Measurements from ENCODE around the gene IGF2BP2. TPM values are rescaled to one million over a fixed set of nuclear protein-coding genes. Genes with fewer than 3 reads are reported as not detected.

Gene IGF2BP2
- 87.0 TPM for polyA plus RNA-seq (2013, experiment 1 of 2)
- polyA plus RNA-seq (2013, experiment 2 of 2) = 107 TPM

- Histone ChIP-seq H3K36me3 (ENCODE audit: insufficient read depth, low read length) (peaks cover 34% of the 10 kb centered on the region), H3K4me3 (ENCODE audit: low read length) (peak within 1 kb of the TSS; percentile 95), H3K27ac (ENCODE audit: low read depth, low read length) (peak within 1 kb of the TSS; percentile 95), H3K27me3 (ENCODE audit: insufficient read depth, low read length) (no peaks in the 10 kb centered on the region), H3K9ac (ENCODE audit: low read depth, low read length) (peak within 1 kb of the TSS; percentile 97), H3K4me1 (ENCODE audit: insufficient read depth, low read length) (peaks cover 30% of the 10 kb centered on the region), H3K9me3 (ENCODE audit: insufficient read depth, low read depth, low read length) (peaks cover 21% of the 10 kb centered on the region)
- under 1% methylated on average over 88 of the region's 96 CpGs for WGBS
These were observed at the start of gene IGF2BP2 for GRCh38 chr3:185825006-185825638. Gene IGF2BP2, minus strand, starts transcription at chr3:185825042. Its CDS starts 82 bp downstream, at chr3:185824960.

- Histone ChIP-seq H3K4me1 (ENCODE audit: insufficient read depth, low read length) (peaks cover 4% of the 10 kb centered on the region; the same call in 1 of the 2 replicates), H3K27me3 (ENCODE audit: insufficient read depth, low read length) (no peaks in the 10 kb centered on the region), H3K36me3 (ENCODE audit: insufficient read depth, low read length) (no peaks in the 10 kb centered on the region), H3K27ac (ENCODE audit: low read depth, low read length) (no peak overlapping the region), H3K9me3 (ENCODE audit: insufficient read depth, low read depth, low read length) (no peaks in the 10 kb centered on the region), H3K9ac (ENCODE audit: low read depth, low read length) (no peak overlapping the region), H3K4me3 (ENCODE audit: low read length) (no peak overlapping the region)
- 81% methylated on average over 9 of the region's 9 CpGs for WGBS
These were observed 49.3 kb upstream of the IGF2BP2 start for GRCh38 chr3:185874119-185874518.

GRCh38 chr3:185867650-185868049 is 42.8 kb upstream of the IGF2BP2 start:
- Histone ChIP-seq H3K27me3 (ENCODE audit: insufficient read depth, low read length) (no peaks in the 10 kb centered on the region), H3K9me3 (ENCODE audit: insufficient read depth, low read depth, low read length) (no peaks in the 10 kb centered on the region), H3K4me3 (ENCODE audit: low read length) (no peak overlapping the region), H3K4me1 (ENCODE audit: insufficient read depth, low read length) (peaks cover 9% of the 10 kb centered on the region), H3K36me3 (ENCODE audit: insufficient read depth, low read length) (no peaks in the 10 kb centered on the region), H3K9ac (ENCODE audit: low read depth, low read length) (no peak overlapping the region), H3K27ac (ENCODE audit: low read depth, low read length) (no peak overlapping the region)
- WGBS = 100% methylated on average over 2 of the region's 2 CpGs

GRCh38 chr3:185866995-185867394 is 42.2 kb upstream of the IGF2BP2 start:
- Histone ChIP-seq H3K9me3 (ENCODE audit: insufficient read depth, low read depth, low read length) (no peaks in the 10 kb centered on the region), H3K4me3 (ENCODE audit: low read length) (no peak overlapping the region), H3K4me1 (ENCODE audit: insufficient read depth, low read length) (peaks cover 9% of the 10 kb centered on the region), H3K36me3 (ENCODE audit: insufficient read depth, low read length) (no peaks in the 10 kb centered on the region), H3K9ac (ENCODE audit: low read depth, low read length) (no peak overlapping the region), H3K27ac (ENCODE audit: low read depth, low read length) (no peak overlapping the region), H3K27me3 (ENCODE audit: insufficient read depth, low read length) (no peaks in the 10 kb centered on the region)

- H3K27ac ChIP-seq (ENCODE audit: low read depth, low read length) = no peak overlapping the region
- WGBS = 100% methylated on average over 1 of the region's 1 CpG
- no peak overlapping the region for H3K9ac ChIP-seq (ENCODE audit: low read depth, low read length)
- no peaks in the 10 kb centered on the region for H3K36me3 ChIP-seq (ENCODE audit: insufficient read depth, low read length)
- H3K27me3 ChIP-seq (ENCODE audit: insufficient read depth, low read length) = no peaks in the 10 kb centered on the region
- H3K9me3 ChIP-seq (ENCODE audit: insufficient read depth, low read depth, low read length) = no peaks in the 10 kb centered on the region
- H3K4me1 ChIP-seq (ENCODE audit: insufficient read depth, low read length) = peaks cover 9% of the 10 kb centered on the region
- H3K4me3 ChIP-seq (ENCODE audit: low read length) = no peak overlapping the region
These were observed 41.7 kb upstream of the IGF2BP2 start for GRCh38 chr3:185866555-185866954.

- H3K9me3 ChIP-seq (ENCODE audit: insufficient read depth, low read depth, low read length) = no peaks in the 10 kb centered on the region
- H3K4me3 ChIP-seq (ENCODE audit: low read length) = no peak overlapping the region
- WGBS = 55% methylated on average over 1 of the region's 1 CpG
- no peaks in the 10 kb centered on the region for H3K36me3 ChIP-seq (ENCODE audit: insufficient read depth, low read length)
- no peak overlapping the region for H3K9ac ChIP-seq (ENCODE audit: low read depth, low read length)
- peaks cover 9% of the 10 kb centered on the region for H3K4me1 ChIP-seq (ENCODE audit: insufficient read depth, low read length)
- H3K27me3 ChIP-seq (ENCODE audit: insufficient read depth, low read length) = no peaks in the 10 kb centered on the region
- no peak overlapping the region for H3K27ac ChIP-seq (ENCODE audit: low read depth, low read length)
These were observed 40.4 kb upstream of the IGF2BP2 start for GRCh38 chr3:185865247-185865646.

GRCh38 chr3:185864767-185865166 is 39.9 kb upstream of the IGF2BP2 start:
- 94% methylated on average over 3 of the region's 3 CpGs for WGBS
- Histone ChIP-seq H3K4me1 (ENCODE audit: insufficient read depth, low read length) (peaks cover 9% of the 10 kb centered on the region), H3K27me3 (ENCODE audit: insufficient read depth, low read length) (no peaks in the 10 kb centered on the region), H3K9ac (ENCODE audit: low read depth, low read length) (no peak overlapping the region), H3K27ac (ENCODE audit: low read depth, low read length) (no peak overlapping the region), H3K36me3 (ENCODE audit: insufficient read depth, low read length) (no peaks in the 10 kb centered on the region), H3K4me3 (ENCODE audit: low read length) (no peak overlapping the region), H3K9me3 (ENCODE audit: insufficient read depth, low read depth, low read length) (no peaks in the 10 kb centered on the region)

GRCh38 chr3:185862920-185863319 is 38.1 kb upstream of the IGF2BP2 start:
- no peaks in the 10 kb centered on the region for H3K9me3 ChIP-seq (ENCODE audit: insufficient read depth, low read depth, low read length)
- 92% methylated on average over 1 of the region's 4 CpGs for WGBS
- peaks cover 9% of the 10 kb centered on the region for H3K4me1 ChIP-seq (ENCODE audit: insufficient read depth, low read length)
- H3K4me3 ChIP-seq (ENCODE audit: low read length) = no peak overlapping the region
- H3K36me3 ChIP-seq (ENCODE audit: insufficient read depth, low read length) = no peaks in the 10 kb centered on the region
- no peak overlapping the region for H3K9ac ChIP-seq (ENCODE audit: low read depth, low read length)
- H3K27ac ChIP-seq (ENCODE audit: low read depth, low read length) = no peak overlapping the region
- H3K27me3 ChIP-seq (ENCODE audit: insufficient read depth, low read length) = no peaks in the 10 kb centered on the region

- Histone ChIP-seq H3K9ac (ENCODE audit: low read depth, low read length) (no peak overlapping the region), H3K4me1 (ENCODE audit: insufficient read depth, low read length) (no peaks in the 10 kb centered on the region), H3K27ac (ENCODE audit: low read depth, low read length) (no peak overlapping the region), H3K4me3 (ENCODE audit: low read length) (no peak overlapping the region), H3K36me3 (ENCODE audit: insufficient read depth, low read length) (no peaks in the 10 kb centered on the region), H3K9me3 (ENCODE audit: insufficient read depth, low read depth, low read length) (peaks cover 17% of the 10 kb centered on the region), H3K27me3 (ENCODE audit: insufficient read depth, low read length) (no peaks in the 10 kb centered on the region)
- 88% methylated on average over 4 of the region's 4 CpGs for WGBS
These were observed 34.6 kb upstream of the IGF2BP2 start for GRCh38 chr3:185859294-185859972.

GRCh38 chr3:185858502-185859225 is 33.8 kb upstream of the IGF2BP2 start:
- Histone ChIP-seq H3K9me3 (ENCODE audit: insufficient read depth, low read depth, low read length) (peaks cover 17% of the 10 kb centered on the region), H3K27me3 (ENCODE audit: insufficient read depth, low read length) (no peaks in the 10 kb centered on the region), H3K4me3 (ENCODE audit: low read length) (no peak overlapping the region), H3K36me3 (ENCODE audit: insufficient read depth, low read length) (no peaks in the 10 kb centered on the region), H3K9ac (ENCODE audit: low read depth, low read length) (no peak overlapping the region), H3K4me1 (ENCODE audit: insufficient read depth, low read length) (no peaks in the 10 kb centered on the region), H3K27ac (ENCODE audit: low read depth, low read length) (no peak overlapping the region)
- WGBS = 91% methylated on average over 7 of the region's 8 CpGs

- H3K27ac ChIP-seq (ENCODE audit: low read depth, low read length) = no peak overlapping the region
- H3K36me3 ChIP-seq (ENCODE audit: insufficient read depth, low read length) = no peaks in the 10 kb centered on the region
- no peaks in the 10 kb centered on the region for H3K27me3 ChIP-seq (ENCODE audit: insufficient read depth, low read length)
- WGBS = 86% methylated on average over 3 of the region's 3 CpGs
- no peak overlapping the region for H3K9ac ChIP-seq (ENCODE audit: low read depth, low read length)
- H3K4me3 ChIP-seq (ENCODE audit: low read length) = no peak overlapping the region
- H3K4me1 ChIP-seq (ENCODE audit: insufficient read depth, low read length) = no peaks in the 10 kb centered on the region
- H3K9me3 ChIP-seq (ENCODE audit: insufficient read depth, low read depth, low read length) = peaks cover 17% of the 10 kb centered on the region
These were observed 32.4 kb upstream of the IGF2BP2 start for GRCh38 chr3:185857208-185857607.
